ENCODE data around the gene GNG12.

Gene GNG12

DNA sequence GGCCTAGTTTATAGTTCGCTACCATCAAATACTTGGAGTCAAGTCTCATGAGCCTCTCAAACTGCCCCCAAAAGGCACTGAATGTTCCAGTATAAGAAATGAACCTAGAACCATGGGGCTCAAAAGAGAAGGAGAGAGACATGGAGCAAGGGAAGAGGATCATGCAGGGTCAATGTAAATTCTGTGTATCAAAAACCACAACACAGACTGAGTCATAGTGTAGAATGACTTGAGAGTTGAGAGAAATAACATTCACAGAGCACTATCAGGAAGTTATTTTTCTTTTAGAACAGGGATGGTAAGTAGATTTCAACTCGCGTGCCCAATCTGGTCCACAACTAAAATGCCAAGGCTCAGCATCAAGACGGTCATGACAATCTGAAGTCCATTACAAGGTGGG is 59.8 kb downstream of the GNG12 start:
- ATAC-seq = no peak
- TF ChIP-seq ISL1 (CRISPR knock-in tag; IDR thresholded peaks at IDR 0.05) = no peak
- TF ChIP-seq CSDC2 (CRISPR knock-in tag; IDR thresholded peaks at IDR 0.05) = no peak
- no peak for TF ChIP-seq ZNF565 (CRISPR knock-in tag; conservative IDR thresholded peaks at IDR 0.05; ENCODE audit: low read depth)
- no peak for TF ChIP-seq ESRRG (CRISPR knock-in tag; IDR thresholded peaks at IDR 0.05)
- TF ChIP-seq RARB (CRISPR knock-in tag; IDR thresholded peaks at IDR 0.05) = no peak
- TF ChIP-seq ZNF70 (CRISPR knock-in tag; IDR thresholded peaks at IDR 0.05) = no peak
- TF ChIP-seq BACH2 (CRISPR knock-in tag; IDR thresholded peaks at IDR 0.05; ENCODE audit: borderline replicate concordance) = no peak
- TF ChIP-seq GLIS3 (CRISPR knock-in tag; IDR thresholded peaks at IDR 0.05) = no peak

DNA sequence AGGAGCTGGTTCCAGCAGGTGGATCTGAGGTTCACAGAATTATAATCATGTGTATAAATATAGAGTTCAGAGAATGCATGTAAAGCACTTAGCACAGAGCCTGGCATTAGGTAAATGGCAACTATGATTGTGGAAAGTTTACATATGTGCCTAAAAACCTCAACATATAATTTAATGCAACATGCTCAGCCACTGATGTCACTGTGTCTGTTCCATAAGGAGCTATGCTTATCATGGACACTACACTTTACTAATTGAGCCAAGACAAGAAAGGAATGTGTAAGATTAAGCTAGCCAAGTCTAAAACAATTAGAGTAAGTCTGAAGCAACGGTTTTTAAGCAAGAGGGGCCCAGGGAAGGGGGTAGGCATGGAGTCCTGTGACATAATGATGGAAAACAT is 61.5 kb downstream of the GNG12 start:
- TF ChIP-seq OSR1 (CRISPR knock-in tag; IDR thresholded peaks at IDR 0.05) (no peak), ISL1 (CRISPR knock-in tag; IDR thresholded peaks at IDR 0.05) (peak; percentile 59)
- peak; percentile 42 for ATAC-seq

DNA sequence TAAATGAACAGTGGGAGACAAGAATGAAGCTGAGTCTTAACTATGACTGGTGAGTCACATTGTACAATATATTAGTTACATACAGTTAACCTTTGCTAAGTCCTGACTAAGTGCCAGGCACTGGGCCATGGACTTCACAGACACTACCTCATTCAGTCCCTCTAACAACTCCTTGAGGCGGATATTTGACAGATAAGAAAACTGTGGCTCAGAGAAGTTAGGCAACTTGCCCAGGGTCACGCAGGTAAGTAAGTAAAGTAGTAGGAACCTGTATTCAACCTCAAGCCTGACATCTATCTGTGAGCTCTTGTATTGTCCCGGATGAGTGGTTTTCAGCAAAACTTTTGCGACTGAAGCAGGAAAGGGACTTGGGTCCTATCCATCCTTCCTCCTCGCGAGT is 62.1 kb downstream of the GNG12 start:
- no peak for TF ChIP-seq ZNF8 (CRISPR knock-in tag; IDR thresholded peaks at IDR 0.05)
- TF ChIP-seq, protein P1, sequence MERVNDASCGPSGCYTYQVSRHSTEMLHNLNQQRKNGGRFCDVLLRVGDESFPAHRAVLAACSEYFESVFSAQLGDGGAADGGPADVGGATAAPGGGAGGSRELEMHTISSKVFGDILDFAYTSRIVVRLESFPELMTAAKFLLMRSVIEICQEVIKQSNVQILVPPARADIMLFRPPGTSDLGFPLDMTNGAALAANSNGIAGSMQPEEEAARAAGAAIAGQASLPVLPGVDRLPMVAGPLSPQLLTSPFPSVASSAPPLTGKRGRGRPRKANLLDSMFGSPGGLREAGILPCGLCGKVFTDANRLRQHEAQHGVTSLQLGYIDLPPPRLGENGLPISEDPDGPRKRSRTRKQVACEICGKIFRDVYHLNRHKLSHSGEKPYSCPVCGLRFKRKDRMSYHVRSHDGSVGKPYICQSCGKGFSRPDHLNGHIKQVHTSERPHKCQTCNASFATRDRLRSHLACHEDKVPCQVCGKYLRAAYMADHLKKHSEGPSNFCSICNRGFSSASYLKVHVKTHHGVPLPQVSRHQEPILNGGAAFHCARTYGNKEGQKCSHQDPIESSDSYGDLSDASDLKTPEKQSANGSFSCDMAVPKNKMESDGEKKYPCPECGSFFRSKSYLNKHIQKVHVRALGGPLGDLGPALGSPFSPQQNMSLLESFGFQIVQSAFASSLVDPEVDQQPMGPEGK (CRISPR knock-in tag; IDR thresholded peaks at IDR 0.05; ENCODE audit: borderline replicate concordance) = no peak
- TF ChIP-seq GLIS3 (CRISPR knock-in tag; IDR thresholded peaks at IDR 0.05) = no peak
- no peak for TF ChIP-seq ZC3H10 (CRISPR knock-in tag; IDR thresholded peaks at IDR 0.05)
- peak; percentile 38 for ATAC-seq

DNA sequence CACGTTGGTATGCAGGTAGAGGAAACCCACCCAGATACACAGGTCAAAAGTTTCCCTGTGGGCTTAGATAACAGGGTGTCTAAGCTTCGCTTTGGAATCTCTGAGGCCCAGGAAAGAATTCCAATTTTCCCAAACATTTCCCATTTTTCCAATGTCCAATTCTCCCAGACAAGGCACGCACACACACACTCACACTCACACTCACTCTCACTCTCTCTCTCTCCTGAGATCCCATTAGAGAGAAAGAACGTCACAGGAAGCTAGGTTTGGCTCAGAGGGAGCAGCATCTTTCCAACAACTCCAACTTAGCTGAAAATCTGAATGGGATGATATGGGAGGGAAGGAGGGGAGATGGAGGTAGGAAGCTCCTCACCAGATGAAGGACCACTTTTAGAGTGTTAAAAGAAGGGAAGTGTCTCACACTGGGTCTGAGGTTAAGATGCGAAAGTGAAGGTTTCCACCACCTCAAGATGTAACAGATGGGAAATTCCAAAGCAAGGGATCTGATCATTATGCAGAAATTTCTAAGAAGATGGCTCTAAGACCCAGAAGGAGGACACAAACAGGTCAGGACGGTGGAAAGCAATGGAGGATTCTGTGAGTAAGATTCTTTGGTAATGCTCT is 63.5 kb downstream of the GNG12 start:
- no peak for ATAC-seq
- TF ChIP-seq OSR1 (CRISPR knock-in tag; IDR thresholded peaks at IDR 0.05) = no peak
- TF ChIP-seq ZC3H10 (CRISPR knock-in tag; IDR thresholded peaks at IDR 0.05) = no peak
- TF ChIP-seq, protein P2, sequence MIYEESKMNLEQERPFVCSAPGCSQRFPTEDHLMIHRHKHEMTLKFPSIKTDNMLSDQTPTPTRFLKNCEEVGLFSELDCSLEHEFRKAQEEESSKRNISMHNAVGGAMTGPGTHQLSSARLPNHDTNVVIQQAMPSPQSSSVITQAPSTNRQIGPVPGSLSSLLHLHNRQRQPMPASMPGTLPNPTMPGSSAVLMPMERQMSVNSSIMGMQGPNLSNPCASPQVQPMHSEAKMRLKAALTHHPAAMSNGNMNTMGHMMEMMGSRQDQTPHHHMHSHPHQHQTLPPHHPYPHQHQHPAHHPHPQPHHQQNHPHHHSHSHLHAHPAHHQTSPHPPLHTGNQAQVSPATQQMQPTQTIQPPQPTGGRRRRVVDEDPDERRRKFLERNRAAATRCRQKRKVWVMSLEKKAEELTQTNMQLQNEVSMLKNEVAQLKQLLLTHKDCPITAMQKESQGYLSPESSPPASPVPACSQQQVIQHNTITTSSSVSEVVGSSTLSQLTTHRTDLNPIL (CRISPR knock-in tag; IDR thresholded peaks at IDR 0.05; ENCODE audit: low read depth) = no peak
- TF ChIP-seq PPARA (CRISPR knock-in tag; IDR thresholded peaks at IDR 0.05; ENCODE audit: borderline replicate concordance) = no peak
- no peak for TF ChIP-seq BACH2 (CRISPR knock-in tag; IDR thresholded peaks at IDR 0.05; ENCODE audit: borderline replicate concordance)
- TF ChIP-seq ZNF8 (CRISPR knock-in tag; IDR thresholded peaks at IDR 0.05) = no peak
- TF ChIP-seq ISL1 (CRISPR knock-in tag; IDR thresholded peaks at IDR 0.05) = no peak
- TF ChIP-seq ZFP30 (CRISPR knock-in tag; IDR thresholded peaks at IDR 0.05) = no peak
- no peak for TF ChIP-seq CSDC2 (CRISPR knock-in tag; IDR thresholded peaks at IDR 0.05)
- no peak for TF ChIP-seq ESRRG (CRISPR knock-in tag; IDR thresholded peaks at IDR 0.05)
- no peak for TF ChIP-seq SNAI2 (CRISPR knock-in tag; IDR thresholded peaks at IDR 0.05)

DNA sequence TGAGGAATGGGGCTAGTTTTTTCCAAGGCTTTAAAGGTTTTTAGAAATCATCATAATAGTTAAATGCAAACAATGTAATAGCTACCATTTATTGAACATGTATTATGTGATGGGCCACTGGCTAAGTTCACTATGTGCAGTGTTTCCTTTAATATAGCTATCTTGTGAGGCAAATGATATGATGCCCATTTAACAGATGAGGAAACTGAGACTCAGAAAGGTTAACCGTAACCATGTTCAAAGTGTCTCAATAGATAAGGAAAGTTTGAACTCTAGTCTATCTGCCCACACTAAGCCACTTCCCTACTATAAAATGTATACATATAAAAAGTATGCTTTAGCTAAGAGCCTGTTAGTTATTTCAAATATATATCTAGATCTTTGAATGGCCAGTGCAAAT is 64.8 kb downstream of the GNG12 start:
- TF ChIP-seq, protein P3, sequence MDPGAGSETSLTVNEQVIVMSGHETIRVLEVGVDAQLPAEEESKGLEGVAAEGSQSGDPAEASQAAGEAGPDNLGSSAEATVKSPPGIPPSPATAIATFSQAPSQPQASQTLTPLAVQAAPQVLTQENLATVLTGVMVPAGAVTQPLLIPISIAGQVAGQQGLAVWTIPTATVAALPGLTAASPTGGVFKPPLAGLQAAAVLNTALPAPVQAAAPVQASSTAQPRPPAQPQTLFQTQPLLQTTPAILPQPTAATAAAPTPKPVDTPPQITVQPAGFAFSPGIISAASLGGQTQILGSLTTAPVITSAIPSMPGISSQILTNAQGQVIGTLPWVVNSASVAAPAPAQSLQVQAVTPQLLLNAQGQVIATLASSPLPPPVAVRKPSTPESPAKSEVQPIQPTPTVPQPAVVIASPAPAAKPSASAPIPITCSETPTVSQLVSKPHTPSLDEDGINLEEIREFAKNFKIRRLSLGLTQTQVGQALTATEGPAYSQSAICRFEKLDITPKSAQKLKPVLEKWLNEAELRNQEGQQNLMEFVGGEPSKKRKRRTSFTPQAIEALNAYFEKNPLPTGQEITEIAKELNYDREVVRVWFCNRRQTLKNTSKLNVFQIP (CRISPR knock-in tag; IDR thresholded peaks at IDR 0.05; ENCODE audit: borderline replicate concordance, low read depth) = no peak
- no peak for TF ChIP-seq ESRRG (CRISPR knock-in tag; IDR thresholded peaks at IDR 0.05)
- no peak for ATAC-seq

DNA sequence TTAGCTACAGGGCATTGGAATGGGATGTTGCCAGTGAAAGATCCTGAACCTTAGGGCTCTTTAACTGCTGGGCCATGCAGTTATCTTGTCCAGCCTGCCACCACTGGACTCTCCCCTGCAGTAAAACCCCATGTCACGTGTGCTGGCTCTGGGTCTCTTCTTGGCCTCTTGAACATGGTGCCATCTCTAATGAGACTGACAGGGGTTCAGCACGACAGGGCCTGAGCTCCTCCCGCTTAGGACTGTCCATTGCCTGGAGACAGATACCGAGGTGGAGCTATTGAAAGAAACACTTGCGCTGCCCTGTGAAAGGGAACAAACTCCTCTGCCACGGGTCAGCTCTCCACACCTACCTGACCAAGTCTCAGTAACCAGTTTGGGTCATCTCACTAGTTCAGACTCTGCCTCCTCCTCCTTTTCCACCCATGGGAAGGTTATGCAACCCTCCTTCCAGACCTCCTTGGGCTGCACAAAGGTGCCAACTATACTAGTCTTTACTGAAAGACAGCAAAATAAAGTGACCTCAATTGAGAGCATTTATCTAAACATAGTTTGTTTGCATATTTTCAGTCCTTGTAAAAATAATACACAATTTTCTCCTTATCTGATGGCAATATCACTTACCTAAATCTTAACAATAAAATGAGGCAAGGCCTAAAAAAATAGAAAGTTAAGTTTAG is 66.0 kb downstream of the GNG12 start:
- peak; percentile 18 for ATAC-seq
- no peak for TF ChIP-seq ZFP30 (CRISPR knock-in tag; IDR thresholded peaks at IDR 0.05)
- no peak for TF ChIP-seq SNAI2 (CRISPR knock-in tag; IDR thresholded peaks at IDR 0.05)
- TF ChIP-seq TCF4 (CRISPR knock-in tag; IDR thresholded peaks at IDR 0.05; ENCODE audit: borderline replicate concordance) = no peak
- TF ChIP-seq, protein P1 (CRISPR knock-in tag; IDR thresholded peaks at IDR 0.05; ENCODE audit: borderline replicate concordance) = no peak
- no peak for TF ChIP-seq ZNF70 (CRISPR knock-in tag; IDR thresholded peaks at IDR 0.05)
- no peak for TF ChIP-seq RARB (CRISPR knock-in tag; IDR thresholded peaks at IDR 0.05)
- TF ChIP-seq, protein P4, sequence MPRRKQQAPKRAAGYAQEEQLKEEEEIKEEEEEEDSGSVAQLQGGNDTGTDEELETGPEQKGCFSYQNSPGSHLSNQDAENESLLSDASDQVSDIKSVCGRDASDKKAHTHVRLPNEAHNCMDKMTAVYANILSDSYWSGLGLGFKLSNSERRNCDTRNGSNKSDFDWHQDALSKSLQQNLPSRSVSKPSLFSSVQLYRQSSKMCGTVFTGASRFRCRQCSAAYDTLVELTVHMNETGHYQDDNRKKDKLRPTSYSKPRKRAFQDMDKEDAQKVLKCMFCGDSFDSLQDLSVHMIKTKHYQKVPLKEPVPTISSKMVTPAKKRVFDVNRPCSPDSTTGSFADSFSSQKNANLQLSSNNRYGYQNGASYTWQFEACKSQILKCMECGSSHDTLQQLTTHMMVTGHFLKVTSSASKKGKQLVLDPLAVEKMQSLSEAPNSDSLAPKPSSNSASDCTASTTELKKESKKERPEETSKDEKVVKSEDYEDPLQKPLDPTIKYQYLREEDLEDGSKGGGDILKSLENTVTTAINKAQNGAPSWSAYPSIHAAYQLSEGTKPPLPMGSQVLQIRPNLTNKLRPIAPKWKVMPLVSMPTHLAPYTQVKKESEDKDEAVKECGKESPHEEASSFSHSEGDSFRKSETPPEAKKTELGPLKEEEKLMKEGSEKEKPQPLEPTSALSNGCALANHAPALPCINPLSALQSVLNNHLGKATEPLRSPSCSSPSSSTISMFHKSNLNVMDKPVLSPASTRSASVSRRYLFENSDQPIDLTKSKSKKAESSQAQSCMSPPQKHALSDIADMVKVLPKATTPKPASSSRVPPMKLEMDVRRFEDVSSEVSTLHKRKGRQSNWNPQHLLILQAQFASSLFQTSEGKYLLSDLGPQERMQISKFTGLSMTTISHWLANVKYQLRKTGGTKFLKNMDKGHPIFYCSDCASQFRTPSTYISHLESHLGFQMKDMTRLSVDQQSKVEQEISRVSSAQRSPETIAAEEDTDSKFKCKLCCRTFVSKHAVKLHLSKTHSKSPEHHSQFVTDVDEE (CRISPR knock-in tag; IDR thresholded peaks at IDR 0.05) = no peak
- TF ChIP-seq ARNTL (CRISPR knock-in tag; IDR thresholded peaks at IDR 0.05; ENCODE audit: borderline replicate concordance, low read depth) = no peak
- TF ChIP-seq ZNF565 (CRISPR knock-in tag; conservative IDR thresholded peaks at IDR 0.05; ENCODE audit: low read depth) = no peak
